NCI-H2171 treated with DMSO at 0.1 percent for 48 hours (cell line): ENCODE measurements around the gene MIOS.
"Not testable (repeated sequence)": the region's sequence is repeated elsewhere in the genome, so short reads cannot be mapped to it uniquely, and the experiment has no call there.

Experiments
- DNase-seq: peaks from one replicate; lab custom pipeline; 2025; lab: John Stamatoyannopoulos, UW

The MIOS gene

GRCh38 chr7:7647495-7648036 is 80.9 kb downstream of the MIOS start:
- DNase-seq: no peak

GRCh38 chr7:7650682-7651206 is 84.1 kb downstream of the MIOS start:
- DNase-seq: no peak

- no peak for DNase-seq
These were observed 84.8 kb downstream of the MIOS start for GRCh38 chr7:7651479-7651878.

GRCh38 chr7:7652798-7653540 is 86.3 kb downstream of the MIOS start:
- DNase-seq: no peak

- DNase-seq: no peak
These were observed 87.0 kb downstream of the MIOS start for GRCh38 chr7:7653593-7654187.

- no peak for DNase-seq
These were observed 88.5 kb downstream of the MIOS start for GRCh38 chr7:7654964-7655715.

- DNase-seq: not testable (repeated sequence)
These were observed 89.8 kb downstream of the MIOS start for GRCh38 chr7:7656459-7656858.
